ENCODE measurements around the gene HMG20A. TPM values are rescaled to one million over a fixed set of nuclear protein-coding genes. Genes with fewer than 3 reads are reported as not detected.

The HMG20A gene
- total RNA-seq, 1 experiment from 2014 or later: 60.2 TPM

- H4K91ac ChIP-seq (ENCODE audit: insufficient read length, low read depth, low read length): no peak overlapping the region
- no peaks in the 10 kb centered on the region for H3K27me3 ChIP-seq (ENCODE audit: insufficient read depth, low read length)
- no peak overlapping the region for H3K23ac ChIP-seq (ENCODE audit: insufficient read length, low read depth, low read length)
- no peak overlapping the region for H4K8ac ChIP-seq (replicated peaks; ENCODE audit: insufficient read length, low read depth, low read length)
- H4K5ac ChIP-seq (ENCODE audit: insufficient read length, low read depth, low read length): no peak overlapping the region
- H3K18ac ChIP-seq (ENCODE audit: insufficient read length, low read depth, low read length): no peak overlapping the region
- no peak overlapping the region for H2BK20ac ChIP-seq (ENCODE audit: low read depth, low read length, poor library complexity, severe bottlenecking)
- H2AK5ac ChIP-seq (ENCODE audit: insufficient read length, low read length): no peak overlapping the region
- H3K4me1 ChIP-seq (ENCODE audit: insufficient read depth, low read length): peaks cover 13% of the 10 kb centered on the region; the same call in 1 of the 2 replicates
- no peak overlapping the region for H2BK120ac ChIP-seq (ENCODE audit: low read depth, low read length, poor library complexity, severe bottlenecking)
- no peak overlapping the region for H2BK12ac ChIP-seq (ENCODE audit: insufficient read length, low read depth, low read length)
- no peak for DNase-seq
- H3K14ac ChIP-seq (ENCODE audit: insufficient read depth, low read length): no peak overlapping the region
- H3K4ac ChIP-seq (ENCODE audit: low read depth, low read length): no peak overlapping the region
- no peak overlapping the region for H3K27ac ChIP-seq (ENCODE audit: insufficient read length, low read depth, low read length)
- no peak overlapping the region for H3K56ac ChIP-seq (ENCODE audit: insufficient read length, low read depth, low read length)
- H3K23me2 ChIP-seq (ENCODE audit: insufficient read length, low read depth, low read length, poor library complexity, severe bottlenecking): no peaks in the 10 kb centered on the region
- H3K9ac ChIP-seq (ENCODE audit: extremely low read depth, insufficient read length, low read length): no peak overlapping the region
- peaks cover 34 to 42% of the 10 kb centered on the region in 2 experiments for H3K4me1 Mint-ChIP-seq
- no peak overlapping the region for H2AFZ ChIP-seq (ENCODE audit: low read length)
- H3K4me2 ChIP-seq (ENCODE audit: insufficient read depth, insufficient read length, low read length): no peak overlapping the region
- H3K9me3 ChIP-seq (ENCODE audit: control insufficient read depth, low read depth, low read length): no peaks in the 10 kb centered on the region
- H3K27me3 Mint-ChIP-seq (ENCODE audit: low read depth): no peaks in the 10 kb centered on the region
- H3T11ph ChIP-seq (ENCODE audit: low read length): no peak overlapping the region
- H2BK15ac ChIP-seq (ENCODE audit: low read depth, low read length): no peak overlapping the region
- H3K4me3 Mint-ChIP-seq: no peak overlapping the region
- no peak overlapping the region for H2BK5ac ChIP-seq (ENCODE audit: insufficient read length, low read length)
- H3K27ac Mint-ChIP-seq: no peak overlapping the region
- WGBS (ENCODE audit: extremely low coverage, insufficient read length, low lambda C conversion rate): no CpG with 5 or more reads among the region's 3 CpGs
- no peaks in the 10 kb centered on the region for H4K20me1 ChIP-seq (ENCODE audit: control insufficient read depth, insufficient read depth, insufficient read length)
- peaks cover 0 to 3% (median 0%) of the 10 kb centered on the region in 3 experiments; a peak in 1 of 7 replicates for H3K36me3 Mint-ChIP-seq (ENCODE audit: insufficient read depth in 1 of 3, low read depth in 3 of 3)
- H3K79me2 ChIP-seq (ENCODE audit: insufficient read depth, low read length): no peaks in the 10 kb centered on the region
- peaks cover 0 to 2% of the 10 kb centered on the region in 2 experiments; a peak in 1 of 5 replicates for H3K9me3 Mint-ChIP-seq
- no peaks in the 10 kb centered on the region for H3K79me1 ChIP-seq (ENCODE audit: insufficient read depth, low read depth, low read length, poor library complexity, severe bottlenecking)
- TF ChIP-seq CTCF (conservative IDR thresholded peaks at IDR 0.05): no peak
Measured at GRCh38 chr15:77519540-77519939, 98.9 kb downstream of the HMG20A start.

All from H9 (cell line).